CD4-positive, alpha-beta T cell treated with Interleukin-15 for 1 hour (primary cell): ENCODE results near the gene AGO4.
"Not testable (repeated sequence)": the region's sequence is repeated elsewhere in the genome, so short reads cannot be mapped to it uniquely, and the experiment has no call there.

ENCODE experiments used
- DNase-seq: peaks from one replicate; pipeline ENCODE4 v3.0.0-alpha.2; 2020

The AGO4 gene

DNA sequence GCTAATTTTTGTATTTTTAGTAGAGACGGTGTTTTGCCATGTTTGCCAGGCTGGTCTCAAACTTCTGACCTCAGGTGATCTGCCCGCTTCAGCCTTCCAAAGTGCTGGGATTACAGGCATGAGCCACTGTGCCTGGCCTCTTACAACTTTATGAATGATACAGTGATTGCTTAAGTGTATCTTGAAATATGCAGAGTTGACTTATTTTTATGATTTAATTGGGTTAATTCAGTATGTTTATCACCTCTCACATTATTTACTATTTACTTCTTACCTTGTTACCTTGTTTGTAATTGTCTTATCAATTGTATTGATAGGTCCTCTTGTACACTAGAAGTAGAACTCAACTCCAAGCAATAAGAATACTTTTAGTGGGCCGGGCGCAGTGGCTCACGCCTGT is 4.9 kb downstream of the AGO4 start:
- DNase-seq: not testable (repeated sequence)

- no peak for DNase-seq
These were observed 17.4 kb downstream of the AGO4 start for GRCh38 chr1:35825255-35825654.

- DNase-seq: no peak
These were observed 24.6 kb downstream of the AGO4 start for GRCh38 chr1:35832276-35832905.

DNA sequence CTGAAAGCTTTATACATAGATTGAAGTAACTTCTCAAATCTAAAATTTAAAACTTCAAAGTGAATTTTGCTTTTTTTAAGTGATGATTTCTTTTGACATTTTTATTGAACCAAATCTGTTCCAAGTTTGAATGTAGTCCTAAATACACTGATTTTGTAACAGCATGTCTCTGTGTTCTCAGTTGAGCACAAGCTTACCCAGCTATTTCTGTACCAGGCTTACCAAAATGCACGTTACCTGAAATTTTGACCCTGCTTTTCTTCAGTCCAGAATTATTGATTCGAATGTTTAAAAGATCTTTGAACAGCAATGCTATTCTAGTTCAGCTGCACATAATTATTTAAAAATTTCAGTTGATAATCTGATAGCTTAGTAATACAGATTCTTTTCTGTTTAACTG is 25.6 kb downstream of the AGO4 start:
- no peak for DNase-seq

DNA sequence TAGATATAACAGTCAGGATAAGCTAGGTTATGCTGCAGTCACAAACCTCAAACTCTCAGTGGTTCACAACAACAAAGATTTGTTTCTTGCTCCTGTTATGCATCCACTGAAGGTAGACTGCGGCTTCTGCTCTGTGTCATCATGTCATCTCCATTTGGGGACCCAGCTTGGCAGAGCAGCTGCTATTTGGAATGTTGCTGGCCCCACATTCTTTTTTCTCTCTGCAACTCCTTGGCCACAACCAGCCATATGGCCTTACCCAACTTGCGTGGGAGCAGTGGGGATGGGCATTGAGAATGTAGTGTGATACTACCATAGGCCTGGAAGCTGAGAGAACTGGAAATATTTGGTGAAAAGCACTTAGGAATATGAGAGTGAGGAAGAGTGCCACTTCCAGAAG is 26.4 kb downstream of the AGO4 start:
- no peak for DNase-seq

DNA sequence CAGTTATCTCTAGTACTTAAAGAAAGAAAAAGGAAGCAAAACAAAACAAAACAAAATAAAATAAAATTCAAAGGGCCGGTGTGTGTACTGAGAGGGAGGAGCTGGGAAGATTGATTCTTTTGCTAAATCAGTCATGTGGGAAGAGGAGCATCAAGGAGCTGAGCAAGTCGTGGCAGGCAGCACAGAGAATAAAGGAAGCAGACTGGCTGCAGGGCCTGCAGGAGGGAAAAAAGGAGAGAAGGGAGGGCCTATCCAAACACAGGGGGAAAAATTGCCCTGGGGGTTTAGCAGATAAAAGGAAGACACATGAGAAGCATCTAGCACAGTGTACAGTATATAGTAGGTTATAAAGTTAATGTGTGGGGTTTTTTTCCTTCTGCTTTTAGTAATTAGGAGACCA is 27.6 kb downstream of the AGO4 start:
- DNase-seq: no peak

DNA sequence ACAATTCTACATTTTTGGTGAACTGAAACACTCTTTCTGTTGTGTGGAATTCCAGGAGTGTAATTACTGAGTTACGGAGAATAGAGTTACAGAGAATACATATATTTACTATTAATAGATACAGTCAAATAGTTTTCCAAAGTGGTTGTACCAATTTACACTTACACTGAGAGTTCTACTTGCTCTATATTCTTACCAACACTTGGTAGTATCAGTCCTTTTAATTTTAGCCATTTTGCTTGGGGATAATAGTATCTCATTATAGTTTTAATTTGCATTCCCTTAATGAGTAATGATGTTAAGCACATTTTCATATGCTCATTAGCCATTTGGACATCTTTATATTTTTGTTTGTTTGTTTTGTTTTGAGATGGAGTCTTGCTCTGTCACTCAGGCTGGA is 28.9 kb downstream of the AGO4 start:
- no peak for DNase-seq

DNA sequence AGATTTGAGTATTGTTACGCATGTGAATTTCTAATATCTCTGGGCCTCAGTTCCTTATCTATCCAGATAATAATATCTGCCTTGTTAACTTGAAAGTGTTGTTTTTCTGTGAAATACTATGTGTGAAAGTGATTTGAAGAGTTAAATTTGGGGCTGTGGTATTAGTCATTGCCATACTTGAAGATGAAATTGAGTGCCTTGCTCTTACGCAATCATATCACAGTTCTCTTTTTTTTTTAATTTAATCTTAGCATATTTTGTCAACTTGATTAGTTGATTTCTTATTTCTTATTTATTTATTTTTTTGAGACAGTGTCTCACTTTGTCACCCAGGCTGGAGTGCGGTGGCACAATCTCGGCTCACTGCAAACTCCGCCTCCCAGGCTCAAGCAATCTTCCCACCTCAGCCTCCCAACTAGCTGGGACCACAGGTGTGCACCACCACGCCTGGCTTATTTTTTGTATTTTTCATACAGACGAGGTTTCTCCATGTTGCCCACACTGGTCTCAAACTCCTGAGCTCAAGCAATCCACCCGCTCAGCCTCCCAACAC is 31.0 kb downstream of the AGO4 start:
- no peak for DNase-seq

GRCh38 chr1:35844826-35845225 is 37.0 kb downstream of the AGO4 start:
- no peak for DNase-seq

DNA sequence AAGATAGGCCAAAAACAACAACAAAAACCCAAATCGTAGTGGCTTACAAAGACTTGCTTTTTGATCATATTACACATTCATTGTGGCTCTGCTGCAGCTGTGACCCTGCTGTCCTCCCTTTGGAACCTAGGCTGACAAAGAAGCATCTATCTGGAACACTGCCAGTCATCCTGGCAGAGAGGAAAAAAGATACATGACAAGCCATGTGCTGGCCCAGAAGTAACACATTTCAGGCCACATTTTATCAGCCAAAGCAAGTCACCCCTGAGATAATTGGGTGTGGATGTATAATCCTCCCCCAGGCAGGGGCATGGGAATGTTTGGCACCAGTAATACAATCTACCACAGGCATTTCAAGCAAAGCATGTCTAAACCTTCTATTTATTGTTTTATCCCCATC is 38.0 kb downstream of the AGO4 start:
- no peak for DNase-seq

DNA sequence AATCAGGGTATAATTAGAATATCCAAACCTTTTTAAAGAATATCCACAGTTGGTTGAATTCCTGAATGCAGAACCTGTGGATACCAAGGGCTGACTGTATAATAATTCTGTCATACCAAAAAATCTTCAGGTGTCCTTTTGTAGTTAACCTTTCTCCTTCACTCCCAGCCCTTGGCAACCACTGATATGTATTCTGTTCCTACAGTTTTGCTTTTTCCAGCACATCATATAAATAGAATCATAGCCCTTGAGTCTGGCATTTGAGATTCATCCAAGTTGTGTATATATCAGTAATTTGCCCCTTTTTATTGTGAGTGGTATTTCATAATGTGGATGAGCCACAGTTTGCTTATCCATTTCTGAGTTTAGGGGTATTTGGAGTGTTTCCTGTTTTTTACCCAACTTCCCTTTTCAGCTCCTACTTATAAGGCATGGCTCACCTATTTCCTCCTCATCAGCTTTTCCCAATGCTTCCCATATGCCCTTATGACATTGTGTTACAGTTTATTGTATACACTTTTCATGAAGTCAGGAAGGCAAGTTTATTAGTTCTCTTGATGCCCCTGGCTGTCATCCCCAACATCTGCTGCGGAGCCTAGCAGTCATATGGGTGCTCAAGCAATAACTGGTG is 40.2 kb downstream of the AGO4 start:
- no peak for DNase-seq

GRCh38 chr1:35850051-35850450 is 42.2 kb downstream of the AGO4 start:
- no peak for DNase-seq

DNA sequence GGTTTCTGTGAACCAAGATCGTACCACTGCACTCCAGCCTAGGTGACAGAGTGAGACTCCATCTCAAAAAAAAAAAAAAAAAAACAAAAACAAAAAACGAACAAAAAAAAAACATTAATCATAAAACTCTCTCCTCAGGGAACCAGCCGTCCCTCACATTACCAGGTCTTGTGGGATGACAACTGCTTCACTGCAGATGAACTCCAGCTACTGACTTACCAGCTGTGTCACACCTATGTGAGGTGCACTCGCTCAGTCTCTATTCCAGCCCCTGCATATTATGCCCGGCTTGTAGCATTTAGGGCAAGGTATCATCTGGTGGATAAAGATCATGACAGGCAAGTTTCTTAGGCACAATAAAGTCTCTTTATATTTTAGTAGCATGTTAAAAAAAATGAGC is 42.9 kb downstream of the AGO4 start:
- DNase-seq: no peak

DNA sequence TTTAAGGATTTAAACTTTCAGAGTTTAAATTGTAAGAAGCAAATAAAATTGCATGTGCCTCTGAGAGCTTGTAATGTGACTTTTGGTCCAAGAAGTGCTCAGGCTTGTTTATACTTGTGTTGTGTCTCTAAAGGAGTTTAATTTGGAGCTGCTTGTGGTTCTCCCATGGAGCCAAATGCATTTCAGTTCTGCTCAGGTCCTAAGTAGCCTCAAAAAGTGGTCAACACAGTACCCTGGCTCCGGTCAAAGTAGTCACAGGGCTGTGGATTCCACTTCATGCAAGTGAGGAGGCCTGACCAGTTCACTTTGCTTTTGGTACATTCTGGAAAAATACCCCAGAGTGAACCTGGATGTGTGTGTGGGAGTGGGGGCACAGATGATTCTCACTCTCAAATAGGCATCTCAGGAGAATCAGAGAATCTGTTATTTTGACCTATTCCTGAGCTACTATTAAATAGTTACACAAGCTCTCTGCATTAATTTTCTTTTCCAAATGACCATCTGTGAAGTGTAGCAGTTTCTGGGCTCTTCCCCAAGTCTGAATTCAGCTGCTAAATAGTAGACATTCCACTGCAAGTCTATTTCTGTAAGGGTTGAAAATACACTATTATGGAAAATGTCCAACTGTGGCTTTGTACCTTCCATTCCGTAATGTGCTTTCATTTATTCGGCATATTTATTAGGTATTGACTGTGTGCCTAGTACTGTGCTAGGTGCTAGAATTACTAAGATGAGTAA is 43.5 kb downstream of the AGO4 start:
- no peak for DNase-seq

- DNase-seq: no peak
These were observed 44.4 kb downstream of the AGO4 start for GRCh38 chr1:35852241-35852640.

- DNase-seq: no peak
These were observed 47.3 kb downstream of the AGO4 start for GRCh38 chr1:35854989-35855700.

GRCh38 chr1:35856964-35857363 is 49.1 kb downstream of the AGO4 start:
- DNase-seq: no peak

DNA sequence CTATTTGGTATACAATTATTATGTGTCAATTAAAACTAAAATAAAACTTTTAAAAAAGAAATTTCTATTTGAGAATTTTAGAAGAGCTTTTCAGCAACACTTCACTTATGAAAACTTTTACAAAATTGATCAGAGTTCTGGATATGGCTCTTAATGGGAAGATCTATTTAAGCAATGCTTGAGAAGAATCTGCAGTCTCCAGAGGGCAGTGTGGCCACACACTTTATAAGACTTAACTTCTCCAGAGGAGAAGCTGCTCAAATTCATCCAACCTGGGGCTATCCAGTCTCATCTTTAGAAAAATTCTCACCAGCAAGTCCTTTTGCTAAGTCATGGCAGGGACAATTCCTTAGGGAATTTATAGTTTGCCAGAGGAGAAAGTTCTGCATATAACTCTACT is 50.0 kb downstream of the AGO4 start:
- no peak for DNase-seq

DNA sequence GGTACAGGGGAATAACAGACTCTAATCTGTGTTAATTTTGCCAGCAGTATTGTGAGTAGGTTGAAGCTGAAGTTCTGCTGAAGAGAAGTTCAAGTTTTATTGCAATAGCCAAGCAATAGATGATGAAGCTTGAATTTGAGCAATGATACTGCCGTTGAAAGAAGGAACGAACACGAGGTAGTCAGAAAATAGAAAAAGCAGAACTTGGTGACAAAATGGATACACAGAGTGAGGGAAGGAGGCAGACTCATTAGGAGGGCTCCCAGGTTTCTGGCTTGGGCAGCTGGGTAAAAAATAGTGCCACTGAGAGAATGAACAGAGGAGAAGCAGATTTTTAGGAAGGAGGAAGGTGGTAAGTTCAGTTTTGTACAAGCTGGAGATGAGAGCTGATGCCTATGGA is 52.9 kb downstream of the AGO4 start:
- no peak for DNase-seq

GRCh38 chr1:35863136-35863535 is 55.3 kb downstream of the AGO4 start:
- DNase-seq: no peak

DNA sequence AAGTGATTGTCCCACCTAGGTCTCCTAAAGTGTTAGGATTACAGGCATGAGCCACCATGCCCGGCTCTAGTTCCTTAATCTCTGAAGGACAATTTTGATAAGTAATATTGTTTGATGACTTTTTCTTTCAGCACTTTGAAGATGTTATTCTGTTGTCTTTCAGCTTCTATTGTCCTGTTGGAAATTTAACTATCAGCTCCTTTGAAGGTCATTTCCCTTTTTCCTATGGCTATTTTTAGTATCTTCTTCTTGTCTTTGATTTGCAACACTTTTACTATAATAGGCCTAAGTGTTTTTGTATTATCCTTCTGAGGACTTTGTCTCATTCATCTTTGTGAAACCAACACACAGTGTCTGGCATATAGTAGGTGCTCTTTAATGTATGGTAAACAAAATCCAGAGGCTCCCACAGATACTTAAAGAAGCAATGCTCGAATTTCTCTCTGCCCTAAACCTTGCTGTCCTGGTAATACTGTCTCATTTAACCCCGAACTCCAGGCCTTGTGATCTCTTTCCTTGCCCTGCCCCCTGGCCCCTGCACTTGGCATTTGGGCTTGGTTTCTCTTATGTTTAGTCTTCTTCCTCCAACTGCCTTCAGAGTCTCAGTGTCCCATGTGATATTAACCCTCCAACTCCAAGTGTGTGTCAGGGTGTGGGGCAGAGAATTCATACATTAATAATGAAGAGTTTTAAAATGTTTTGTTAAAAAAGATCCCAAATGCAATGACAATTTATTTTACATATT is 56.2 kb downstream of the AGO4 start:
- no peak for DNase-seq

DNA sequence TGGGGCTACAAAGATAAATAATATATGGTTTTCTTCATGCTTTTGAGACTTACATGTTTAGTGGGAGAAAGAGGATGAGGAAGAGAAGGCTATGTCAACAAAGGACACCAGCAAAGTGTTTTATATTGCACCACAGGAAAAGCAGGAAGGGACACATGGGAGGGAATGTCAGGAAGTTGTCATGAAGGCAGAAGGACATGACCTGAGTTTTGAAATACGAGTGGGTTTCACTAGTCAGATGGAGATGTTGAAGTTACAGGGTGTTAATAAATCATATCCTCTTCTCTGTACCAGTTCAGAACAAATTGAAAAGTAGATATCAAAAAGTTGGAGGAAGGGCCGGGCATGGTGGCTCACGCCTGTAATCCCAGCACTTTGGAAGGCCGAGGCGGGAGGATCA is 57.0 kb downstream of the AGO4 start:
- no peak for DNase-seq

DNA sequence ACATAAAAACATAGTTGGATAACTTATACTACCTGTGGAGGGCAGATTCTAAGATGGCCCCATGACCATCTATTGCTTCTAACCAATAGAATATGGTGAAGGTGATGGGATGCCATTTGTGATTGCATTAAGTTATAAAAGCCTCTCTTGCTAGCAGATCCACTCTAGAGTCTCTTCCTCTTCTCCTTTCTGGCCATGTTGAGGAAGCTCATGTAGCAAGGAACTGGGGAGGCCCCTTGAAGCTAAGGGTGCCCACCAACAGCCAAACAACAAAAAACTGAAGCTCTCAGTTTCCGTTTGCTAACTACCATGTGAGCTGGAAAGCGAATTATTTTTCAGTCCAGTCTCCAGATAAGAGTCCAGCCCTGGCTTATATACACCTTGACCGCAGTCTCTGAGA is 59.2 kb downstream of the AGO4 start:
- DNase-seq: no peak
